Ecto neural progenitor cell (in vitro differentiated cells): ENCODE results near the gene FOXK1.

ENCODE experiments used
- DNase-seq: peaks from one replicate; pipeline ENCODE4 v3.0.0-alpha.2; 2018; ENCODE audit warnings: low spot score

FOXK1 gene

GRCh38 chr7:4819560-4820404 lies 137.7 kb downstream of the FOXK1 start:
- no peak for DNase-seq

GRCh38 chr7:4820405-4820966 lies 138.4 kb downstream of the FOXK1 start:
- DNase-seq = no peak
